ENCODE data around the gene PLK2. TPM values are rescaled to one million over a fixed set of nuclear protein-coding genes. Genes with fewer than 3 reads are reported as not detected.
A peak's percentile ranks its signal among the peaks of the same experiment; 100 is the strongest.

The PLK2 gene
- polyA plus RNA-seq, 3 donors = 3.4 to 17.0 (median 4.5) TPM

GRCh38 chr5:58410441-58410840, 49.4 kb downstream of the PLK2 start:
- intact Hi-C loops (cut with micrococcal nuclease) = no loop called here
- H3K27me3 Mint-ChIP-seq (ENCODE audit: low read depth in 3 of 3) = no peaks in the 10 kb centered on the region
- peaks cover 10% of the 10 kb centered on the region for H3K4me1 Mint-ChIP-seq
- whole genome bisulfite sequencing (ENCODE audit: insufficient coverage) = no CpG with 5 or more reads among the region's 2 CpGs
- Histone ChIP-seq H3K36me3 (replicated peaks in 1 of 2; ENCODE audit: control insufficient read depth in 1 of 2, insufficient read depth in 2 of 2, low read length in 2 of 2) (no peaks in the 10 kb centered on the region), H3K27ac (ENCODE audit: low read depth in 1 of 2, low read length in 2 of 2) (no peak overlapping the region), H3K4me3 (replicated peaks in 1 of 3; ENCODE audit: low read depth in 2 of 3, low read length in 3 of 3) (no peak overlapping the region), H3K4me1 (ENCODE audit: control insufficient read depth in 1 of 2, insufficient read depth in 2 of 2, low read length in 2 of 2) (peaks cover 4% of the 10 kb centered on the region in 2 donors), H3K79me2 (ENCODE audit: insufficient read depth, low read length) (no peaks in the 10 kb centered on the region), H3K9ac (ENCODE audit: insufficient read depth, low read length, poor library complexity, severe bottlenecking) (no peak overlapping the region), H4K20me1 (ENCODE audit: insufficient read depth, low read length) (no peaks in the 10 kb centered on the region), H3K4me2 (replicated peaks; ENCODE audit: extremely low read depth, low read length, poor library complexity, severe bottlenecking) (no peak overlapping the region), H2AFZ (ENCODE audit: insufficient read depth, low read depth, low read length, poor library complexity, severe bottlenecking) (no peak overlapping the region), H3K9me3 (replicated peaks in 1 of 2; ENCODE audit: control insufficient read depth in 1 of 2, insufficient read depth in 1 of 2, low read length in 2 of 2) (no peaks in the 10 kb centered on the region), H3K27me3 (ENCODE audit: control insufficient read depth in 2 of 2, insufficient read depth in 2 of 2, low read length in 2 of 2) (no peaks in the 10 kb centered on the region)
- peak; percentile 38 to 73 (median 46) for DNase-seq
- no peaks in the 10 kb centered on the region for H3K36me3 Mint-ChIP-seq
- TF ChIP-seq CTCF (IDR thresholded peaks at IDR 0.05) = no peak
- H3K4me3 Mint-ChIP-seq = no peak overlapping the region
- no peak overlapping the region for H3K27ac Mint-ChIP-seq
- H3K9me3 Mint-ChIP-seq = no peaks in the 10 kb centered on the region

GRCh38 chr5:58407042-58407719, 52.7 kb downstream of the PLK2 start:
- Mint-ChIP-seq H3K36me3 (no peaks in the 10 kb centered on the region), H3K4me3 (no peak overlapping the region), H3K27ac (no peak overlapping the region), H3K27me3 (ENCODE audit: low read depth in 3 of 3) (no peaks in the 10 kb centered on the region), H3K4me1 (peaks cover 3% of the 10 kb centered on the region), H3K9me3 (no peaks in the 10 kb centered on the region)
- no CpG with 5 or more reads among the region's 1 CpG for WGBS (ENCODE audit: insufficient coverage)
- Histone ChIP-seq H3K4me3 (replicated peaks in 1 of 3; ENCODE audit: low read depth in 2 of 3, low read length in 3 of 3) (no peak overlapping the region), H3K4me2 (replicated peaks; ENCODE audit: extremely low read depth, low read length, poor library complexity, severe bottlenecking) (no peak overlapping the region), H3K4me1 (ENCODE audit: control insufficient read depth in 1 of 2, insufficient read depth in 2 of 2, low read length in 2 of 2) (peaks cover 0 to 4% of the 10 kb centered on the region in 2 donors), H2AFZ (ENCODE audit: insufficient read depth, low read depth, low read length, poor library complexity, severe bottlenecking) (no peak overlapping the region), H3K27me3 (ENCODE audit: control insufficient read depth in 2 of 2, insufficient read depth in 2 of 2, low read length in 2 of 2) (no peaks in the 10 kb centered on the region), H4K20me1 (ENCODE audit: insufficient read depth, low read length) (no peaks in the 10 kb centered on the region), H3K36me3 (replicated peaks in 1 of 2; ENCODE audit: control insufficient read depth in 1 of 2, insufficient read depth in 2 of 2, low read length in 2 of 2) (no peaks in the 10 kb centered on the region), H3K9ac (ENCODE audit: insufficient read depth, low read length, poor library complexity, severe bottlenecking) (no peak overlapping the region), H3K79me2 (ENCODE audit: insufficient read depth, low read length) (no peaks in the 10 kb centered on the region), H3K27ac (ENCODE audit: low read depth in 1 of 2, low read length in 2 of 2) (no peak overlapping the region), H3K9me3 (replicated peaks in 1 of 2; ENCODE audit: control insufficient read depth in 1 of 2, insufficient read depth in 1 of 2, low read length in 2 of 2) (no peaks in the 10 kb centered on the region)
- intact Hi-C loops (cut with micrococcal nuclease) = no loop called here
- no peak for DNase-seq
- no peak for TF ChIP-seq CTCF (IDR thresholded peaks at IDR 0.05)

All from CD14-positive monocyte (primary cell).